Cardiac muscle cell (in vitro differentiated cells and primary cell): ENCODE measurements around the gene MGLL. TPM values are rescaled to one million over a fixed set of nuclear protein-coding genes. Genes with fewer than 3 reads are reported as not detected.

Experiments used
- DNase-seq, 2 donors: peaks; one replicate each; pipeline versions ENCODE4 v3.0.0 to v3.0.0-alpha.2; 2010 to 2017; ENCODE audit warnings: low read depth in 1 of 2, low spot score in 1 of 2
- H3K27ac ChIP-seq: fragments of 200-600 bp; sonication (generic); 2 replicates; pipeline ENCODE4 v1.5.1; 2016
- H3K27me3 ChIP-seq: fragments of 200-600 bp; sonication (generic); 2 replicates; pipeline ENCODE4 v1.6.0; 2016; ENCODE audit warnings: control low read depth
- H3K36me3 ChIP-seq: fragments of 200-600 bp; sonication (generic); 2 replicates; pipeline ENCODE4 v1.5.1; 2016; ENCODE audit warnings: control low read depth
- H3K4me1 ChIP-seq: fragments of 200-600 bp; sonication (generic); 2 replicates; pipeline ENCODE4 v1.8.1; 2017; ENCODE audit warnings: low read depth, mild to moderate bottlenecking, mixed run types
- H3K4me3 ChIP-seq: fragments of 200-600 bp; sonication (generic); 2 replicates; pipeline ENCODE4 v1.5.1; 2016; ENCODE audit warnings: mild to moderate bottlenecking
- H3K9me3 ChIP-seq: fragments of 200-600 bp; sonication (generic); 2 replicates; pipeline ENCODE4 v1.5.1; 2017; ENCODE audit warnings: low read depth, mild to moderate bottlenecking, control low read depth
- CTCF ChIP-seq: IDR thresholded peaks from 2 replicates; pipeline ENCODE4 v1.5.1; 2012; ENCODE audit warnings: low read depth, mild to moderate bottlenecking, low read length
- polyA plus RNA-seq: library from polyadenylated mRNA; unstranded; fragments of >200 nt; fragmentation: Nextera tagmentation; extraction: Ambion mirVana; gene quantifications from 2 replicates; pipeline ENCODE4 v1.2.1, GENCODE V29; 2016
- total RNA-seq: library from RNA; depleted of rRNA; stranded (reverse); fragments of >200 nt; gene quantifications from 2 replicates; pipeline ENCODE4 v1.2.3, GENCODE V29; 2016

Gene MGLL
- total and polyA plus RNA-seq, 2 experiments from 2014 or later = 1.0 TPM

GRCh38 chr3:127743351-127744252 is 78.7 kb downstream of the MGLL start:
- H3K27ac ChIP-seq = no peak overlapping the region

GRCh38 chr3:127742580-127742979 is 79.7 kb downstream of the MGLL start:
- no peaks in the 10 kb centered on the region for H3K36me3 ChIP-seq
- H3K4me1 ChIP-seq = no peaks in the 10 kb centered on the region
- no peak for DNase-seq
- H3K4me3 ChIP-seq = no peak overlapping the region
- H3K27ac ChIP-seq = no peak overlapping the region
- H3K9me3 ChIP-seq = no peaks in the 10 kb centered on the region
- H3K27me3 ChIP-seq = peaks cover 14% of the 10 kb centered on the region
- TF ChIP-seq CTCF = no peak

More at GRCh38 chr3:127743351-127744252, 78.7 kb downstream of the MGLL start:
- Histone ChIP-seq H3K9me3 (no peaks in the 10 kb centered on the region), H3K36me3 (no peaks in the 10 kb centered on the region), H3K4me1 (no peaks in the 10 kb centered on the region), H3K27me3 (peaks cover 14% of the 10 kb centered on the region), H3K4me3 (no peak overlapping the region)
- no peak for TF ChIP-seq CTCF
- no peak for DNase-seq

GRCh38 chr3:127741690-127742089 is 80.6 kb downstream of the MGLL start:
- Histone ChIP-seq H3K27ac (no peak overlapping the region), H3K4me1 (no peaks in the 10 kb centered on the region)
- TF ChIP-seq CTCF = no peak

GRCh38 chr3:127741246-127741645 is 81.1 kb downstream of the MGLL start:
- no peaks in the 10 kb centered on the region for H3K9me3 ChIP-seq

More at GRCh38 chr3:127741690-127742089, 80.6 kb downstream of the MGLL start:
- Histone ChIP-seq H3K4me3 (no peak overlapping the region), H3K9me3 (no peaks in the 10 kb centered on the region), H3K36me3 (no peaks in the 10 kb centered on the region), H3K27me3 (peaks cover 14% of the 10 kb centered on the region)
- DNase-seq = no peak

More at GRCh38 chr3:127741246-127741645, 81.1 kb downstream of the MGLL start:
- no peak for TF ChIP-seq CTCF
- Histone ChIP-seq H3K4me3 (no peak overlapping the region), H3K27me3 (peaks cover 14% of the 10 kb centered on the region), H3K4me1 (no peaks in the 10 kb centered on the region), H3K27ac (no peak overlapping the region), H3K36me3 (no peaks in the 10 kb centered on the region)
- no peak for DNase-seq
